H1 (cell line): ENCODE measurements around the gene CIT. TPM values are rescaled to one million over a fixed set of nuclear protein-coding genes. Genes with fewer than 3 reads are reported as not detected.

Source experiments
- CTCF ChIA-PET: fragments of 300-600 bp; sonication (Branson Sonifier 250); formaldehyde crosslinking; loops from one replicate; lab custom pipeline; 2021; ENCODE audit not compliant: partially characterized antibody; lab: Charles Lee
- POLR2A ChIA-PET: fragments of 300-600 bp; sonication (Branson Sonifier 250); formaldehyde crosslinking; loops from one replicate; lab custom pipeline; 2021; ENCODE audit warnings: inconsistent platforms; ENCODE audit not compliant: partially characterized antibody; lab: Charles Lee
- DNase-seq, 2 experiments: peaks; one replicate each; pipeline versions ENCODE4 v3.0.0 to v3.0.0-alpha.2; 2010 to 2022; ENCODE audit warnings: low spot score in 2 of 2, low read depth in 1 of 2, mixed read lengths in 1 of 2
- FAIRE-seq: peaks from 2 replicates; lab custom pipeline; 2011; peaks lifted over from hg19 to GRCh38; lab: Jason Lieb, UNC
- H2AFZ ChIP-seq: 2 replicates; pipeline ENCODE4 v1.8.1; 2012; ENCODE audit warnings: low read length, inconsistent platforms
- H2AK5ac ChIP-seq: 2 replicates; pipeline ENCODE4 v1.6.1; 2013; ENCODE audit warnings: low read depth, low read length
- H2BK120ac ChIP-seq: replicated peaks from 2 replicates; pipeline ENCODE3; 2013; ENCODE audit warnings: low read depth, low read length, inconsistent platforms
- H2BK12ac ChIP-seq: 2 replicates; pipeline ENCODE4 v1.6.1; 2013; ENCODE audit warnings: low read depth, low read length
- H2BK15ac ChIP-seq: 2 replicates; pipeline ENCODE4 v1.6.1; 2013; ENCODE audit warnings: low read length
- H2BK20ac ChIP-seq: 2 replicates; pipeline ENCODE4 v1.6.1; 2013; ENCODE audit warnings: low read length
- H2BK5ac ChIP-seq: 2 replicates; pipeline ENCODE4 v1.6.1; 2013; ENCODE audit warnings: low read depth, low read length
- H3K14ac ChIP-seq: 2 replicates; pipeline ENCODE4 v1.6.1; 2013; ENCODE audit warnings: inconsistent platforms; ENCODE audit not compliant: insufficient read length
- H3K18ac ChIP-seq: 2 replicates; pipeline ENCODE4 v1.6.1; 2013; ENCODE audit warnings: low read length; ENCODE audit errors: extremely low read depth
- H3K23ac ChIP-seq: 2 replicates; pipeline ENCODE4 v1.6.1; 2013; ENCODE audit warnings: inconsistent platforms; ENCODE audit not compliant: insufficient read length
- H3K23me2 ChIP-seq: 2 replicates; pipeline ENCODE4 v1.6.1; 2013; ENCODE audit warnings: low read depth, low read length
- H3K27ac ChIP-seq: 2 replicates; pipeline ENCODE4 v1.6.1; 2011; ENCODE audit warnings: low read depth, low read length, inconsistent platforms
- H3K27me3 ChIP-seq, 4 experiments: replicated peaks in 1 of 4; 1 replicate in 1 of 4; 2 replicates in 3 of 4; pipeline versions ENCODE4 v1.6.1 to v1.8.1; 2011 to 2013; ENCODE audit warnings: low read length in 3 of 4, mild to moderate bottlenecking in 3 of 4, inconsistent platforms in 2 of 4, mixed read lengths in 2 of 4, moderate library complexity in 1 of 4; ENCODE audit not compliant: control insufficient read depth in 3 of 4, insufficient read depth in 3 of 4; ENCODE audit errors: extremely low read depth in 1 of 4
- H3K36me3 ChIP-seq, 4 experiments: 2 replicates each; pipeline versions ENCODE4 v1.6.1 to v1.8.1; 2011 to 2013; ENCODE audit warnings: mild to moderate bottlenecking in 4 of 4, low read length in 3 of 4, moderate library complexity in 2 of 4, control low read depth in 1 of 4, inconsistent platforms in 1 of 4; ENCODE audit not compliant: insufficient read depth in 4 of 4, control insufficient read depth in 2 of 4
- H3K4ac ChIP-seq: replicated peaks from 2 replicates; pipeline ENCODE3; 2013; ENCODE audit warnings: low read length, low read depth, mixed read lengths, inconsistent platforms; ENCODE audit not compliant: insufficient read length
- H3K4me1 ChIP-seq, 4 experiments: replicated peaks in 1 of 4; 1 replicate in 1 of 4; 2 replicates in 3 of 4; pipeline versions ENCODE4 v1.6.1 to v1.8.1; 2011 to 2013; ENCODE audit warnings: low read length in 3 of 4, inconsistent platforms in 2 of 4, mixed read lengths in 1 of 4; ENCODE audit not compliant: insufficient read depth in 4 of 4, control insufficient read depth in 3 of 4
- H3K4me2 ChIP-seq, 2 experiments: 2 replicates each; pipeline versions ENCODE4 v1.6.1 to v1.8.1; 2011 to 2013; ENCODE audit warnings: low read depth in 2 of 2, low read length in 2 of 2, control low read depth in 1 of 2, inconsistent platforms in 1 of 2, mild to moderate bottlenecking in 1 of 2; ENCODE audit not compliant: insufficient read depth in 1 of 2
- H3K4me3 ChIP-seq, 4 experiments: fragments of 200-600, 300-600 bp in 1 of 4; sonication (generic), shearing (Covaris generic), sonication (Bioruptor Twin) in 1 of 4; 2 replicates each; pipeline versions ENCODE4 v1.5.1 to v1.8.1; 2011 to 2016; ENCODE audit warnings: low read length in 4 of 4, low read depth in 3 of 4, control low read depth in 2 of 4, inconsistent platforms in 2 of 4, mild to moderate bottlenecking in 2 of 4, mixed read lengths in 1 of 4, moderate library complexity in 1 of 4; ENCODE audit not compliant: insufficient read depth in 2 of 4; ENCODE audit errors: extremely low read depth in 1 of 4
- H3K56ac ChIP-seq: replicated peaks from 2 replicates; pipeline ENCODE3; 2013; ENCODE audit warnings: low read depth, mild to moderate bottlenecking, mixed read lengths, low read length, inconsistent platforms; ENCODE audit not compliant: insufficient read length
- H3K79me1 ChIP-seq: 2 replicates; pipeline ENCODE4 v1.6.1; 2013; ENCODE audit warnings: low read depth, low read length, control low read depth
- H3K79me2 ChIP-seq, 2 experiments: 2 replicates each; pipeline versions ENCODE4 v1.6.1 to v1.8.1; 2012 to 2013; ENCODE audit warnings: low read length in 2 of 2, mild to moderate bottlenecking in 2 of 2, inconsistent platforms in 1 of 2; ENCODE audit not compliant: insufficient read depth in 2 of 2, control insufficient read depth in 1 of 2
- H3K9ac ChIP-seq, 4 experiments: replicated peaks in 1 of 4; 1 replicate in 1 of 4; 2 replicates in 3 of 4; pipeline versions ENCODE4 v1.6.1 to v1.8.1; 2011 to 2013; ENCODE audit warnings: low read depth in 3 of 4, low read length in 3 of 4, control low read depth in 2 of 4, mild to moderate bottlenecking in 2 of 4, moderate library complexity in 2 of 4, inconsistent platforms in 1 of 4; ENCODE audit errors: extremely low read depth in 1 of 4
- H3K9me3 ChIP-seq, 2 experiments: 2 replicates each; pipeline versions ENCODE4 v1.6.1 to v1.8.1; 2012 to 2013; ENCODE audit warnings: mild to moderate bottlenecking in 2 of 2, moderate library complexity in 2 of 2, control low read depth in 1 of 2, inconsistent platforms in 1 of 2, low read depth in 1 of 2, low read length in 1 of 2, mixed read lengths in 1 of 2; ENCODE audit not compliant: insufficient read depth in 2 of 2
- H4K20me1 ChIP-seq, 2 experiments: replicated peaks in 1 of 2; 2 replicates each; pipeline versions ENCODE3 to v1.8.1; 2011 to 2013; ENCODE audit warnings: inconsistent platforms in 2 of 2, low read length in 2 of 2, mild to moderate bottlenecking in 1 of 2; ENCODE audit not compliant: insufficient read depth in 2 of 2, control insufficient read depth in 1 of 2
- H4K5ac ChIP-seq: 2 replicates; pipeline ENCODE4 v1.6.1; 2013; ENCODE audit warnings: low read length, low read depth, mixed read lengths, inconsistent platforms; ENCODE audit not compliant: insufficient read length
- H4K8ac ChIP-seq: 2 replicates; pipeline ENCODE4 v1.8.0; 2013; ENCODE audit warnings: mild to moderate bottlenecking, moderate library complexity, low read length, inconsistent platforms; ENCODE audit not compliant: insufficient read depth; ENCODE audit errors: extremely low read depth
- H4K91ac ChIP-seq: replicated peaks from 2 replicates; pipeline ENCODE3; 2013; ENCODE audit warnings: low read length, mixed read lengths, inconsistent platforms; ENCODE audit not compliant: insufficient read length
- BACH1 ChIP-seq: IDR thresholded peaks from 2 replicates; pipeline ENCODE4 v1.6.1; 2012; ENCODE audit warnings: low read length, improper control_type of control experiment
- BRCA1 ChIP-seq: IDR thresholded peaks from 2 replicates; pipeline ENCODE4 v1.6.1; 2012; ENCODE audit warnings: low read depth, low read length, improper control_type of control experiment
- CEBPB ChIP-seq: IDR thresholded peaks from 2 replicates; pipeline ENCODE4 v1.6.1; 2012; ENCODE audit warnings: low read depth, low read length
- CHD2 ChIP-seq: IDR thresholded peaks from 2 replicates; pipeline ENCODE4 v1.6.1; 2012; ENCODE audit warnings: low read length, improper control_type of control experiment
- CREB1 ChIP-seq: IDR thresholded peaks from 2 replicates; pipeline ENCODE4 v1.6.1; 2012; ENCODE audit warnings: inconsistent platforms
- CTBP2 ChIP-seq: IDR thresholded peaks from 2 replicates; pipeline ENCODE4 v1.7.0; 2011; ENCODE audit warnings: borderline replicate concordance, mild to moderate bottlenecking, moderate library complexity, mixed read lengths, low read length; ENCODE audit not compliant: insufficient read depth, insufficient read length
- EP300 ChIP-seq, 2 experiments: IDR thresholded peaks; 1 replicate in 1 of 2; 2 replicates in 1 of 2; pipeline ENCODE4 v1.6.1; 2011 to 2012; ENCODE audit warnings: low read depth in 2 of 2, low read length in 2 of 2, mild to moderate bottlenecking in 2 of 2, borderline replicate concordance in 1 of 2, inconsistent platforms in 1 of 2, moderate library complexity in 1 of 2
- EZH2 ChIP-seq: fragments of 200-600 bp; sonication (generic); IDR thresholded peaks from 2 replicates; pipeline ENCODE4 v1.7.1; 2012; ENCODE audit warnings: low read depth, mild to moderate bottlenecking, moderate library complexity, low read length, inconsistent platforms; ENCODE audit not compliant: severe bottlenecking
- FOSL1 ChIP-seq: IDR thresholded peaks from 2 replicates; pipeline ENCODE4 v1.6.1; 2011; ENCODE audit warnings: mild to moderate bottlenecking, low read depth, low read length, moderate library complexity; ENCODE audit not compliant: insufficient read depth
- GABPA ChIP-seq: IDR thresholded peaks from 2 replicates; pipeline ENCODE4 v1.6.1; 2011; ENCODE audit warnings: mild to moderate bottlenecking, low read length, moderate library complexity, borderline replicate concordance; ENCODE audit not compliant: insufficient read depth
- JUND ChIP-seq: IDR thresholded peaks from 2 replicates; pipeline ENCODE4 v1.6.1; 2011; ENCODE audit warnings: mild to moderate bottlenecking, improper control_type of control experiment, low read length
- NRF1 ChIP-seq: IDR thresholded peaks from 2 replicates; pipeline ENCODE4 v1.6.1; 2011; ENCODE audit warnings: mild to moderate bottlenecking, low read depth, low read length, improper control_type of control experiment
- POLR2AphosphoS5 ChIP-seq: IDR thresholded peaks from 2 replicates; pipeline ENCODE4 v1.6.1; 2011; ENCODE audit warnings: low read depth, low read length
- TAF7 ChIP-seq: optimal IDR thresholded peaks from 2 replicates; pipeline ENCODE3; 2011; ENCODE audit warnings: low read depth, mild to moderate bottlenecking, inconsistent platforms, low read length, moderate library complexity, borderline replicate concordance
- WGBS, 2 experiments: shearing (Covaris generic) in 1 of 2; methylation state at CpG; one replicate each; pipeline versions ENCODE4 v1.1.6 to v1.1.7; 2013 to 2015; ENCODE audit warnings: low lambda C conversion rate in 2 of 2, mixed read lengths in 2 of 2, inconsistent platforms in 1 of 2, low coverage in 1 of 2, missing lambda C conversion rate in 1 of 2; ENCODE audit not compliant: insufficient replicate concordance in 2 of 2, insufficient coverage in 1 of 2, insufficient read length in 1 of 2; ENCODE audit errors: extremely low coverage in 1 of 2, missing lambda C conversion rate in 1 of 2; 5-methylcytosine and 5-hydroxymethylcytosine counted together
- polyA plus RNA-seq, 7 experiments: library from polyadenylated mRNA; depleted of rRNA in 3 of 7; stranded (reverse) in 5 of 7; unstranded in 2 of 7; fragments of >200 nt in 5 of 7; fragments of 200-250 nt in 2 of 7; gene quantifications; 1 replicate in 5 of 7; 2 replicates in 1 of 7; 4 replicates in 1 of 7; pipeline versions ENCODE4 v1.2.1 to v1.2.3, GENCODE V29; 2011 to 2013; ENCODE audit warnings: missing spikeins in 2 of 7, mixed read lengths in 2 of 7
- total RNA-seq: library from RNA; stranded (reverse); fragmentation: NEBNext Ultra II Directional; extraction: Animal tissue kit (Norgen Biotek cat#: 25700); gene quantifications from 2 replicates; pipeline ENCODE4 v1.2.1, GENCODE V29; 2021

CIT gene
- total and polyA plus RNA-seq, 2 of the 8 experiments (the other 6 are each of a cell fraction or from before 2014, with no cell fraction given) = 17.1 to 60.9 TPM

- Histone ChIP-seq H3K36me3 (peaks cover 8 to 25% (median 15%) of the 10 kb centered on the region in 4 experiments; a peak in 7 of 8 replicates), H3K56ac (no peak overlapping the region), H2BK12ac (no peak overlapping the region), H3K23ac (no peak overlapping the region), H3K14ac (no peak overlapping the region), H3K27ac (no peak overlapping the region), H3K4me3 (no peak overlapping the region), H3K9ac (no peak overlapping the region), H4K91ac (no peak overlapping the region), H4K20me1 (peaks cover 2% of the 10 kb centered on the region in 2 experiments), H4K8ac (no peak overlapping the region), H2BK120ac (no peak overlapping the region), H3K9me3 (no peaks in the 10 kb centered on the region; a peak in 1 of 4 replicates), H4K5ac (no peak overlapping the region), H2BK15ac (no peak overlapping the region), H3K27me3 (no peaks in the 10 kb centered on the region), H3K4me2 (no peak overlapping the region), H2BK20ac (no peak overlapping the region), H3K4ac (no peak overlapping the region), H3K79me1 (no peaks in the 10 kb centered on the region), H2AK5ac (no peak overlapping the region), H3K18ac (no peak overlapping the region), H3K79me2 (no peaks in the 10 kb centered on the region), H3K4me1 (no peaks in the 10 kb centered on the region; a peak in 1 of 7 replicates), H3K23me2 (no peaks in the 10 kb centered on the region), H2AFZ (no peak overlapping the region), H2BK5ac (no peak overlapping the region)
- ChIA-PET CTCF (no interaction called here), POLR2A (no interaction called here)
- FAIRE-seq (no peak), DNase-seq (no peak)
- WGBS, 2 experiments = 87% methylated on average over 5 of the region's 5 CpGs; no CpG with 5 or more reads in 1 of the 2 experiments
- no peak for TF ChIP-seq CTBP2
- TF ChIP-seq BACH1 = no peak
- no peak for TF ChIP-seq JUND
- no peak for TF ChIP-seq CEBPB
- TF ChIP-seq CHD2 = no peak
- TF ChIP-seq NRF1 = no peak
- TF ChIP-seq POLR2AphosphoS5 = no peak
- TF ChIP-seq EP300 (IDR thresholded peaks at IDR 0.05; ENCODE audit: borderline replicate concordance in 1 of 2, low read depth in 2 of 2, low read length in 2 of 2) = no peak
- no peak for TF ChIP-seq CREB1
- TF ChIP-seq BRCA1 = no peak
- TF ChIP-seq GABPA = no peak
- TF ChIP-seq EZH2 = no peak
- TF ChIP-seq TAF7 = no peak
- no peak for TF ChIP-seq FOSL1
Measured at GRCh38 chr12:119692410-119692809, 184.7 kb downstream of the CIT start.
